ENCODE measurements around the gene ABHD17A.

GRCh38 chr19:1884719-1885334 is 469 bp downstream of the ABHD17A start:
- no peak for TF ChIP-seq CTCF (IDR thresholded peaks at IDR 0.05)
- TF ChIP-seq POLR2A (IDR thresholded peaks at IDR 0.05): no peak
- no peak for TF ChIP-seq EP300 (IDR thresholded peaks at IDR 0.05)
- no peak for TF ChIP-seq POLR2AphosphoS5 (IDR thresholded peaks at IDR 0.05)
